ENCODE data around the gene ESPNL.

The ESPNL gene

DNA sequence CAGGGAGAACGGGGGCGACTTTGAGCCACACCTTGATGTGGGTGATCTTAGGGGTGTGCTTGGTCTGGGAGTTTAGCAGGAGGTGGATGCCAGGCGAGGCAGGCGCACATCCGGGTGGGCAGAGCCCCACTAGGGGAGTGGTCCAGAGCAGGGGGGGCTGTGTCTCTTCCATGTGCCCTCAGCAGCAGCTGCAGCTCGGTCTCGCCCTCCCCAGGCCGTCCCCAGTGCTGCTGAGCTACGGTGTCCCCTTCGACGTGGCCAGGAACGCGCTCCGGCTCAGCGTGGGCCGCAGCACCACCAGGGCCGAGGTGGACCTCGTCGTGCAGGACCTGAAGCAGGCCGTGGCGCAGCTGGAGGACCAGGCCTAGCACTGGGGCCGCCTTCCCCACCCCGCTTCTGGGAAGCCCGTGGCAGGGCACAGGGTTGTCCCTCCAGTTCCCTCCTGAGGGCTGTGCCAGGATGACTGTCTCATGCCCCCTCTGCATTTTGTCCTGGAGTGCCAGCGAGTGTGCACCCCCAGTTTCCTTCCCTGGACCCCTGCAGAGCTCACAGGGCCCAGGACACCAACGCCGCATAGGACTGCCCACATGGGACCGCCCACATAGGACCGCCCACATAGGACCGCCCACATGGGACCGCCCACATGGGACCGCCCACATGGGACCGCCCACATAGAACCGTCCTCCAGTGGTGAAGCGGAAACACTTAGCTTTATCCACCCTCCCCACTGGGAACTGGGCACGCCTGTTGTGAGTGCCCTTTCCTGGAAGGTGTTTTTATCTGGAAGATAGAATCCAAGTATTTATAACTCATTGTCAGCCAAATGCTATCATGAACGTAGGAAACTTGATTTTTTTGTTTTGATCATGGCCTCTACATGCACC is 1.9 kb upstream of the ESPNL start:
- no peak overlapping the region for H3K27ac ChIP-seq
- no peak for DNase-seq (ENCODE audit: low read depth, low spot score)

DNA sequence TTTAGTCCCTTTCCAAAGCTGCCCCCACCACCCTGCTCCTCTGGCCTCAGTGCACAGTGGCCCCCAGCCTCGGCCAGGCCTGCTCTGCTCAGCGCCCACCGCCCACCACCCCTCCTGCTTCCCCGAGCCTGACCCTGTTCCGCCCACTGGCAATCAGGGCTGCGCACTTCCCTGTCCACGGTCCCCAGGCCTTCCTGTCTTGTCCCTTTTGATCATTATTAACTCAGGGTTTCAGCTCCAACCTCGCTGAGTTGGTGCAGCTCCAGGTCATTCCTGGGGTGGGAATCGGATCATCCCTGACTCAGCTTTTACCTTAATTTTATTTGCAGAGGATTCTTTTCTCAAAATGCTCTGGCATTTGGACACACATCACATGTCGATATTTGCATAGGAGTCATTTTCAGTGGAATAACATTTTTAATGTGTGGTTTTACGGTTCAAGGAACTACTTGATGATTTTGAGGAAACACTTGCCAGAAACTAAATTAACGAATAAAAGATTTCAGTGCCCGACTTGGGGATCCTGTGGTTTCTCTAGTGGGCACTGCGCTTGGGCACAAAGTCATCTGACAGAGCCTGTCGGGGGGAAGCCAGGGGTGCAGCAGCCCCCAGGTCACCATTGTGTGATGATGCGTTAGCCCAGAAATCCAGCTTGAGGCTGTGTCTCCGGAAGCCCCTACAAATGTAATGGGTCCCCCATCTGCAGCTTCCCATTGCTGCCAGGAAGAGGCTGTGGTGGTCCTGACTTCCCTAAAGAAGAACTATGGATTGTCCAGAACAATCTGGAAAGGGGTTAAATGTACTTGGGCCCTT is 1.0 kb upstream of the ESPNL start:
- H3K27ac ChIP-seq, result no peak overlapping the region
- no peak for DNase-seq (ENCODE audit: low read depth, low spot score)

DNA sequence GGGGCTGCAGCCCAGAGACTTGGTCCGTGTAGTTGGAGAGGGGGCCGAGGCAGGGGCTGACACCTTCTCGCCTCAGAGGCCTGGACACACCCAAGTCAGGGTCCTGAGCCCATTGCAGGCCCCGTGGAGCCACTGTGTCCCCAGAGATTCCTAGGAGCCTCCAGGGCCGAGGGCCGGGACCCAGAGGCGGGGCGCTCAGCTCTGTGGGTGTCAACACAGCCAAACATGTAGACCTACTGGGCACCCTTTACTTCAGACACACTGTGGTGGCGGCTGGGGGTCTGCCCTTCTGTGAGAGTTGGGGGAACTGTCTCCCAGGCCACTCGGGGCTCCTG is 459 bp upstream of the ESPNL start:
- H3K27ac ChIP-seq, result no peak overlapping the region
- no peak for DNase-seq (ENCODE audit: low read depth, low spot score)

DNA sequence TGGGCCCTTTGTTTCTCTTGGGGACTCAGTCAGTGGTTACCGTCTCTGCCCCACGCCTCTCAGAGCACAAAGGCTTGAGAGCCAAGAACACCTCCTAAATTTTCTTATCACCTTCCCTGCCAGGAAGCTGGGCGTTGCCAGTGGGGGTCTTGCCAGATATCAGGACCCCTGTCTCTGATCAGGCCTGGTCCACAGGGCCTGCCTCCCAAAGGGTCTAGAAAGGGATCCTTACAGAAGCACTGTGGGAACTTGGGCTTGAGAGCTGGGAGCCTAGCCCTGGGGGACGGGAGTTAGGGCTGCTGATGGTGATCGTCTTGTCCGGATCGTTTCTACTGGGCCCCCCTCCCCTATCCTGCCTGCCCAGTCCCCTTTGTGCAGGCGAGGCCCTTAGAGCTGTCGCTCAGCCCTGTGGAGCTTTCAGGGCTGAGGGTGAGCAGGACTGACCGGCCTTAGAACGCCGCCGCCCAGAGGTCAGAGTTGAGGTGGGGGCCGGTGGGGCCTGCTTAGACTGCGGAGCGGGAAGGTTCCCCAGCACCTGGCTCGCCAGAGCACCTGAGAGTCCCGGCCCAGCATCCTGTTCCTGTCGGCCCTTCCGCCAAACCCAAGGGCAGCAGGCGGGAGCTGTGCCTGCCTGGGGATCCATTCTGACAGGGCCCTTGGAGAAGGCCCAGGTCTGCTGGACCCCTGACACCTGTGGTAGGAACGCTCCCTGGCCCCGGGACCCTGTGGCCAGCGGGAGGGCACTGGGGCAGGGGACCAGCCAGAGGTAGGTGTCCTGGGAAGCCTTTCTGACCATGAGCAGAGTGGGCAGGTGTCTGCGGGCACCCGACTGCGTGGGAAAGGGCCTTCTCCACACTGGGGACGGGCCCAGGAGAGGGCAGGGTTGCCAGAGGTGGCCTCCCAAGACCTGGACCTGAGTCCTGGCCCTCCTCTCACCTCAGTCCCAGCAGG is 956 bp downstream of the ESPNL start:
- H3K27ac ChIP-seq, result no peak overlapping the region
- DNase-seq (ENCODE audit: low read depth, low spot score), result no peak

DNA sequence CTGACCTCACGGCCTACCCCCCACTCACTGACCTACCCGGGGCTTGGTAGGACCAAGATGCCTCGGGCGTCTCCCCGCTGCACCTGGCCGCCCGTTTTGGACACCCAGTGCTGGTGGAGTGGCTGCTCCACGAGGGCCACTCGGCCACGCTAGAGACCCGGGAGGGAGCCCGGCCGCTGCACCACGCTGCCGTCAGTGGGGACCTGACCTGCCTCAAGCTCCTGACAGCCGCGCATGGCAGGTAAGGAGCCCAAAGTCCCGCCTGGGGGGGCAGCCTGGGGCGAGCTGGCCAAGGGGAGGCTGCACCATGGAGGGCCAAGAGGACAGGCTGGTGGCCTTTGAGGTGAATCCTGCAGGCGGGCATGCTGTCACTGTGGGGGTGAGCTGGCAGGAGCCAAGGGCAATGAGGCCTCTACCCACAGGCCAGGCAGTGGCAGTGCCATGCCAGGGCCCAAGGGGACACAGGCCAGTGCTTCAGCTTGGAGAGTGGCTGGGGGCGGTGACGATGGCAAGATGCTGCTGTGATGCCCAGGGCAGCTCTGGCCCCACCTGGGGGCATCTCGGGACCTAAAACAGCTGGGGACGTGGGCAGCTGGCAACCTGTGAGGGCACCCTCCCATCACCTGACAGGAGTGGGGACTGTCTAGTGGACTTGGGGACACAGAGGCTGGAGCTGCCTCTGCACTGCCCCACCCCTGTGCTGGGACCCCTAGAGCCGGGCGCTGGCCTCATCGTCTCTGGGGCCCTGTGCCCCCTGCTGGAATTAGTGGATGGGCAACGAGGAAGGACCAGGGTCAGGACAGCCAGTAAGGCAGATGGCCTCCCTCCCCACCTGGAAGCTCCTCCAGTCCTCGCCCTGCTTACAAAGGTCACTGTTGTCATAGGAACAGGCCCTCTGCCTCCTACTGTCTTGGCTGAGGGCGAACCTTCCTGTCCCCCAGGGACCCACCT is 2.0 kb downstream of the ESPNL start:
- no peak for DNase-seq (ENCODE audit: low read depth, low spot score)
- no peak overlapping the region for H3K27ac ChIP-seq

DNA sequence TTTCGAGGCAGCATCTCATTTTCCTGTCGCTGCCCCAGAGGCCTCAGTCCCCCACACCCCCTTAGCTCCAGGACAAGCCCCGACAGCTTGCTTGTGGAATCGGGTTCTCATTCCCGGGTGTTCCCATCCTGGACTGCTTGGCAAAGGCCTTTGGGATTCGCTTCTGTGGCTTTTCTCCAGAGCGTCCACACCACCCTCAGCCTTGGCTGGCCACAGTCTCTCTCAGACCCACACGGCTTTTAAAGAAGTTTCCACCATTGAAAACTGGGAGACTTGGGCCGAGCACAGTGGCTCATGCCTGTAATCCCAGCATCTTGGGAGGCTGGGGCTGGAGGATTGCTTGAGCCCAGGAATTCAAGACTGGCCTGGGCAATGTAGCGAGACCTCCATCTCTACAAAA is 2.7 kb downstream of the ESPNL start:
- DNase-seq (ENCODE audit: low read depth, low spot score), result no peak
- no peak overlapping the region for H3K27ac ChIP-seq

DNA sequence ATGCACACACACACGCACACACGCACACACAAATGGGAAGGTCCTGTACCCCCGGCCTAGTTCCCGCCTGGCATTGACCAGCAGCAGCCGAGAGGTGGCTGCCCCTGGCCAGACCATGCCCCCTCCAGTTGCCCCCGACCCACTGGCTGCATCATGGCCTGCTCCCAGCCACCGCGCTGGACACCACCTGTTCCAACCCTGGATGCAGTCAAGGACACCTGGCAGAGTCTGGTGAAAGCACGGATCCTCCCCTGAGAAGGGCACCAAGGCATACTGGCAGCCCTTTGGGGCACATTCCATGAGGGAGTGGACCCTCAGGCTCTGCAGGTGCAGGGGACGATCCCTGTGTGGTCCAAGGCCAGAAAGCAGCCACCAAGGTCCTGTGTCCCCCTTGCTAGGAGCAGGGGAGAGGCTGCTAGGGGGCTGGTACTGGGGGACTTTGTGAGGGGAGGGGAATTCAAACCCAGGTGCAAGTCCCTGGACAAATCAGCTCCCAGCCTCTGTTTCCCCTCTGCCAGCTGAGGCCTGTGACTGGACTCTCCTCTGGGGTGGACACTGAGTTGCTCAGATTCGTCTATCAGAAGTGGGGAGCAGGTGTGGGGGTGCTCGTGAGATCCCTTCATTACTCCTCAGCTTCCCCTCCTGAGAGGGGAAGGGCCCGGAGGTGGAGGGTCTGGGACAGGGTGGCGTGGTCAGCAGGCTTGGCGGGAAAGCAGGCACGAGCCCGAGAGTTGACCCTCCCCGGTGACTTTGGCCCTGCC is 3.5 kb downstream of the ESPNL start:
- no peak for DNase-seq (ENCODE audit: low read depth, low spot score)
- no peak overlapping the region for H3K27ac ChIP-seq

DNA sequence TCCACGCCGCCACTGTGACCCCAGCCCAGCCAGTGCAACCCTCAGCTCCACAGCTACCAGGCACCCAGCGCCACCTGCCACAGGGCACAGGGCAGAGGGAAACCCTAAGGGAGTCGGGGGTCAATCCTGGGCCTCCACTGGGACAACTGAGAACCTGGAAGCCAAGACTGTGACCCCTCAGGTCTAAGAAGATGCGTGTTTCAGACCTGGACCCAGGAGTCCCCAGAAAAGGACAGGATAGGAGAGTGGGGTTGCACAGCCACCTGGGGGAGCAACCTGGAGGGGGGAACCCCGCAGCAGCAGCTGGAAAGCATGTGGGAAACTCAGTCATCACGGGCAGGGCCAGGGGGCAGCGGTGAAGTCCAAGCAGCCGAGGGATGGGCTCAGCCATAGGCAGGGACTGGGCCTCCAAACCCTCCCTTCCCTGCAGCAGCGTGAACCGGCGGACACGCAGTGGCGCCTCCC is 4.1 kb downstream of the ESPNL start:
- H3K27ac ChIP-seq, result no peak overlapping the region

DNA sequence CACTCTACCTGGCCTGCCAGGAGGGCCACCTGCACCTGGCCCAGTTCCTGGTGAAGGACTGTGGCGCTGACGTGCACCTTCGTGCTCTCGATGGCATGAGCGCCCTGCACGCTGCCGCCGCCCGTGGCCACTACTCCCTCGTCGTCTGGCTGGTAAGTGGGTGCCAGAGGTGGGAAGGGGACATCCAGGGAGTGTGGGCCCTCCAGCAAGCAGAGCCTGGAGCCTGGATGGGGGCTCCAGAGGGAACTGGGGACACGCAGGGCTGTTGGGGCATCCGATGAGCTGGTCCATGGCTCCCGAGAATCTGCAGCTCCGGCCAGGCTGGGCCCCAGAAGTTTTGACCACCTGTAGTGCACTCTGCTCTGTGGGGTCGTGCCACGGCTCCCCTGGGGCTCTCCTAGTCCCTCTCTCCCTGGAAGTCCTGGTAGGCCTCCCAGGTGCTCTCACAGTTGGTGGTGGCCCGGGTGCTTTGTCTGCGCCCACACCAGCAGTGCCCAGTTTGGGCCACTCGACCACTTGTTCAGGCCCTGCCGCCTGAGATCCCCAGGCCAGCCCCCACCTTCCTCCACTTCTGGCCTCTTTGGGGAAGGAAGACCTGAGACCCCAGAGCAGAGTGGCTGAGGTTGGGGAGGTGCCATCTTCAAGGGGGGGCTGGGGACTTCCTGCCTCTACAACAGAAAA is 4.7 kb downstream of the ESPNL start:
- no peak for DNase-seq (ENCODE audit: low read depth, low spot score)
- H3K27ac ChIP-seq, result no peak overlapping the region

More for the DNA sequence above, 4.1 kb downstream of the ESPNL start:
- DNase-seq (ENCODE audit: low read depth, low spot score), result no peak

DNA sequence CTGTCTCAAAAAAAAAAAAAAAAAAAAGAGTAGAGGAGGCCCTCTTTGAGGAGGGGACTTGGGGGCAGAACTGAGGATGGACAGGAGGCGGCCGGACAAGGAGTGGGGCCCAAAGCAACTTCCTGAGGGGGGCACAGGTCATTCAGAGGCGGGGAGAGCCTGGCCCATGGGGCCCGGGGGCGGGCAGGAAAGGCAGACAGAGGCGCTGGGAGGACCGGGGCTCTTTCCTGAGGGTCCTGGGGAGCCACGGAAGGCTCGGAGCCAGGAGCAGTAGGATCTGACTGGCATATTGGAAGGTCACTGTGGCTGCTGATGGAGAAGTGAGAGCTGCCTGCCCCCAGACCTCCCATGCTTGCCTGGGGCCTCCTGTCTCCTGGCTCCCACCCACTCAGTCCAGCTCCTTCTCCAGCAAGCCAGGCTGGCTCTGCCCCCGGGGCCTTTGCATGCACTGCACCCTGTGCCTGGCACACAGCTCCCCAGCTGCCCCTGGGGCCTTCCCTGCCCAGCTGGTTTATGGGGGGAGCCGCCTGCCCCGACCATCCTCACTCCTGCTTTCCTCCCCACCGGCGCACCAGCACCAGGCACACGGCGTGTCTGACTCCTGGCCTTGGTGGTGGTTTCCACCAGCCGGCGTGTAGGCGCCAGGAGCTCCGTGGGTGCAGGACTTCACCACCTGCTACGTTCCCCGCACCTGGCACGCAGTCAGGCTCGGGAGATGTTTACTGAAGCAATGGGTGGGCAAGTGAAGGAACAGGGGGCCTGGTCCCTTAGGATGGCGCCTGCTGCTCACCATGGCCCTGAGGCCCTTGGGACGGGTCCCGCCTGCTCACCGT is 5.6 kb downstream of the ESPNL start:
- DNase-seq (ENCODE audit: low read depth, low spot score), result no peak
- H3K27ac ChIP-seq, result no peak overlapping the region

DNA sequence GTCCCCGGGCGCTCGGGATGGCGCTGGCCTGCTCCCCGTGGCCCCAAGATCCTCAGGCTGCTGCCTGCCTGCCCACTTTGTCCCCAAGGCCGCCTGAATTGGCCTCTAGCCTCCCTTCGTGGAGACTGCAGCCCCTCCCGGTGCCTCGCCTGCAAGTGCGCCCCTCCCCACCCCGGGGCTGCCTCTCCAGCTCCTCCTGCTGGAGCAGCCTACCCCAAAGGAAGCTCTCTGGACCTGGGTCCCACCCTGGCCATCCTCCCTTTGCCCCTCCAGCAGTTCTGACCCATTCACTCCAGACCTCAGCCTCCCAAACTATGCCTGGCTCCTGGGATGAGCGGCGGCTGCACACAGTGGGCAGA is 6.2 kb downstream of the ESPNL start:
- DNase-seq (ENCODE audit: low read depth, low spot score), result no peak
- H3K27ac ChIP-seq, result no peak overlapping the region

DNA sequence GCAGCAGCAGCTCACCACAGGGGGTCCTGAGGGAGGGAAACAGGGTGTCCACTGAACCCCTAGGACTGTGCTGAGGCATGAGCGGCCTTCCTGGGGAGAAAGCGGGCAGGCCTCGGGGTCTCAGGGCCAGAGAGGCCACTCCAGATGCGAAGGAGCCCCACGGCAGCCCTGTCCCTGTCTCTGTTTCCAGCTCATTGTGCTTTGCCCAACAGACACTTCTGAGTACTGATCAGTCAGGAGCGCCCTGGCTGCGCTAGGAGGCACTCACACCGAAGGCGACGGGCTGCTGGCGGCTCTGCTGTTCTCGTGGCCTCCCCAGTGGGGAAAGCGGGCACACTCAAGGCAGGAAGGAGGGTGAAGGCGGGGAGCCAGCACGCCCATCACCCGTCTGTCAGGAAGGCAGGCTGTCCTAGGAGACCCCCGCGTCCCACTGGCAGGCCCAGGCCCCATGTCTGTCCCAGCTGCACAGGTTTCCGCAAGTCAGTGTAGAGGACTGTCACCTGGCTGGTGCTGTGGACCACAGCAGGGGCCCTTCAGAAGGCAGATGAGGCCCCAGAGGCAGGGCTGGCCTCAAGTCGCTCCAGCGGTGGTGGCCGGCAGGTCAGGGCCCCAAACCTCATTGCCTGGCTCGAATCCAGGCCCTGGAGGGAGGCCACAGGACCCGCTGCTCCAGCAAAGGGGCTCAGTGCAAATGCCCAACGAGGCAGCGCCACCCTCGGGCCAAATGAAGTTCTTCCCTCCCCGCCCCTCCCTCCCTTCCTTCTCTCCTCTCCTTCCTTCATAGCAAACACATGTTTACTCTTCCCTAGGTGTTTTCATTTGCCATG is 6.8 kb downstream of the ESPNL start:
- H3K27ac ChIP-seq, result no peak overlapping the region
- DNase-seq (ENCODE audit: low read depth, low spot score), result no peak

DNA sequence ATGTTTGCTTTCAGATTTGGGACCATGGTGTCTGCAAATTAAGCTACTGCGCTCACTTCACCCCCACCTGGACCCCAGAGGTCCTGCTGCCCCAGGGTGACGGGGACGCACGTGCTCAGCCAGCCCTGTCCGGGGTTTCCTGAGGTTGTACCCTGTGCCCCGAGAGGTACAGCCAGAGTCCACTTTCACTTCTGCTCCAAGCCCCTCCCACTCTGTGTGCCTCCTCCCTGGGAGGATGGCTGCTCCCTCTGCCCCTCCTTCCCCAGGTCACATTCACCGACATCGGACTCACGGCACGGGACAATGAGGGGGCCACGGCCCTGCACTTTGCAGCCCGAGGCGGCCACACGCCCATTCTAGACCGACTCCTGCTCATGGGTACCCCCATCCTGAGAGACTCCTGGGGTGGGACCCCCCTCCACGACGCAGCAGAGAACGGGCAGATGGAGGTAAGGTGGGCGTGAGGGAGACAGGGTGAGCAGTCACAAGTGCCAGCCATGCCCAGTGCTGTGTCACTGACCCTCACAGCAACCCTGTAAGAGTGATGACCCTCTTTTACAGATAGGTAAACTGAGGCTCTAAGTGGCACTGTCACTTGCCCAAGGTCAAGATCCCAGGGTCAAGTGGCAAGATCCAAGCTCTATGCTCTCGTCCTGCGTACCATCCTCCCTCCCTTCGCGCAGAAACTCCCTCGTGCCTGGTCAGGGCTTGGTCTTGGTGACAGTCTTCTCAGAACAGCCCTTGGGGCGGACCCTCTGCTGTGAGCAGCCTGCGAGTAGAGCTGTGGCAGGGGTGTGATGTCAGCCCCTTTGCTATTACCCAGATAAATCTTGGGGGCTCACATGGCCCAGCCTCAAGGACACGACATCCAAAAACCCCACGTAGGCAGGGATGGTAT is 7.6 kb downstream of the ESPNL start:
- H3K27ac ChIP-seq, result no peak overlapping the region
- DNase-seq (ENCODE audit: low read depth, low spot score), result no peak

DNA sequence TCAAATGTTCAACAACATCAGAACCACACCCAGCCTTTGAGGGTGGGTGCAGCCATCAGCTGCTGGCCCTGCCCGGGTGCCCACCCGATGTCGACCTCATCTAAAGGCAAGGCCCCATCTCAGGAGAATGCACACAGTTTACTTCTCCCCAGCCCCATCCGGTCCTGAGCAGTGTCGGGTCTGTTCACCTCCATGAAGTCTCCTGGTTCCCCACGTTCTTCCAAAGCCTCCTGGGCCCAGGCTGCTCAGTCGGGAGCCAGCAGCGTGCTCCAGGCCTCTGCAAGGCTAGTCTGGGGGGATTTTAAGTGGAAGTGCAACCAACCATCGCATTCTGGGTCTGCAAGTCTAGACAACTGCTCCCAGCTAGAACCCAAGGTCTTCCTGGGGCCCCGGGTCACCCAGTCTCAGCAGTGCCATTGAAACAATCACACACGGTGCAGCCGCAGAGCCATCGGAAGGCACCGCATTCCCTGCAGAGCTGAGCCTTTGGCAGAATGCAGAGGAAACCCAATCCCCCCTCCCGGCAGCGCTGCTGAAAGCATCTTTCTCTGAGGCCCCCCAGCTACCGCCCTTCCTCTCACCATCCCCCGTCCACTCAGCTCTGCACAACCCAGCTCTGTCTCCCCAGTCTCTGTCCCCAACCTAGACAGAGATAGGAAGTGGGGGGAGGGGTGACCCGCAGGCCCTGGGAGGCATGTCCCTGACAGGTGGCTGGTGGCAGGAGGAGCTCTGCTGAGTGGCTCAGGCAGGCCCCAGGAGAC is 8.5 kb downstream of the ESPNL start:
- H3K27ac ChIP-seq, result no peak overlapping the region
- no peak for DNase-seq (ENCODE audit: low read depth, low spot score)

DNA sequence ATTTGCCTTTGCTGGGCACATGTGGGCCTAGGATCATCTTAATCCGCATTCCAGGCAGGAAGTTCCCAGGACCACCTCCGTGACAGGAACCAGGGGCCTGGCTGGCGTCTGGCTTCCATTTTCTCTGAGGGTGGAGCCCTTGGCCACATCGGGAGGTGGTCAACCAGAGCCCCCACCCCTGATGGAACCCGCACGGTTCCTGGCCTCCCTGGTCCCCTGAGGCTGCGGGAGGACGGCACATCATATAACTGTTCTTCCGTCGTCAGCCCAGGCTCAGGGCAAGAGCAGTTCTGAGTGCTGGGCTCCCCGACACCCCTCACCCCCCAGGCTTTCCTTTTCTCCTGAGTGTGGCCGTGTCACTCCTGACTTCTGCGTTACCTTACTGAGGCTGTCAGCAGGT is 13.5 kb downstream of the ESPNL start:
- DNase-seq (ENCODE audit: low read depth, low spot score), result no peak
- H3K27ac ChIP-seq, result no peak overlapping the region
